ENCODE data around the gene GOLGA7B.

DNA sequence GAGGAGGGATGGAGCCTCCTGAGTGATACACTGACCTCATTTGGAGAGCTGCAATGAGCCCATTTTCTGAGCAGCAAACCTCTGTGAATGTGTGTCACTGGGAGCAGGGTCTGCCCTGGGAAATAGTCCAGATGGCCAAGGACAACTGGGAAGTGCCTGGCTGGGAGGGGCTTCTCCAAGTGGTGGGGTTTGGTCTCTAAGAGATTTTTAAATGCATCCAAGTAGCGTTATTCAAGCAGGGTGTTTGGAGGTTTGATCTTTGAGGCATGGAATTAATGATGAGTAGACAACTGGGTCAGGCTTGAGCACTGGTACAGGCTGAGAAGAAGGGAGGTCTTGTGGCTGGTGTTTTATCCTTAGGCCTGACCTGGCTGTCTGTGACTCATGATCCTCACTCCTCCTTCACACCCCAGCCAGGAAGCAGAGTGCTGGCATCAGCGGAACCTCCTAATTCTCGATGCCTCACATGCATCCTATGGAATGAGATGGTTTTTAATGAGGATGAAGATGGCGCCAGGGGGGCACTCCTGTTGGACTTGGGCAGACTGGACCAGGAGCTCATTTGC is 3.3 kb downstream of the GOLGA7B start:
- TF ChIP-seq CTCF (IDR thresholded peaks at IDR 0.05) (no peak), TCF7L2 (IDR thresholded peaks at IDR 0.05; ENCODE audit: low read depth, low read length) (no peak), SIN3A (IDR thresholded peaks at IDR 0.05; ENCODE audit: borderline replicate concordance, insufficient read depth, low read depth, low read length) (no peak), POLR2AphosphoS5 (IDR thresholded peaks at IDR 0.05; ENCODE audit: low read depth, low read length) (no peak), REST (IDR thresholded peaks at IDR 0.05; ENCODE audit: insufficient read depth in 1 of 2, low read depth in 2 of 2, low read length in 1 of 2) (no peak)
